GM21526 (cell line): Measurements from ENCODE around the gene EPN1.
A peak's percentile ranks its signal among the peaks of the same experiment; 100 is the strongest.

Experiments
- ATAC-seq: cut with Tn5 transposase; IDR thresholded peaks from one replicate; pipeline ENCODE4 v1.9.1; 2021; ENCODE audit warnings: moderate library complexity; ENCODE audit not compliant: unreplicated experiment, low FRiP score

The EPN1 gene

GRCh38 chr19:55674841-55675660 is at the start of gene EPN1:
Gene EPN1, plus strand, starts transcription at chr19:55675226. Its CDS starts 3,402 bp downstream, at chr19:55678628.
- peak; percentile 56 for ATAC-seq

GRCh38 chr19:55626350-55626749 is 48.7 kb upstream of the EPN1 start:
- no peak for ATAC-seq

GRCh38 chr19:55632463-55632834 is 42.6 kb upstream of the EPN1 start:
- no peak for ATAC-seq

DNA sequence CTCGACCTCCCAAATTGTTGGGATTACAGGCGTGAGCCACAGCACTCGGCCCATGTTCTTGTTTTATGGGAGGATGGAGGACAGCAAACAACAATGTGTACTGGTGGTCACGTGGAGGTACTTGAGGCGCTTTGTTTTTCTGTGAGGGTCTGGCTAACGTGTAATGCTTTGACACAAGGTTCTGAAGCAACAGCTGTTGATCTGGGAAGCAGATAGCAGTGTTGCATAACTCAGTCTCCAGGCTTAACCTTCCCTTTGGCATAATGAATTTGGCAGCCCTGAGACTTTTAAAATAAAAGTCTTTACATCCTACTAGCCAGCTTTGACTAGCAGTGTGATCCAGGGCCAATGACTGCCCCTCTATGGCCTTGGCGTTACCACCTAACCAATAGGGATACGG is 41.2 kb upstream of the EPN1 start:
- ATAC-seq, result no peak

DNA sequence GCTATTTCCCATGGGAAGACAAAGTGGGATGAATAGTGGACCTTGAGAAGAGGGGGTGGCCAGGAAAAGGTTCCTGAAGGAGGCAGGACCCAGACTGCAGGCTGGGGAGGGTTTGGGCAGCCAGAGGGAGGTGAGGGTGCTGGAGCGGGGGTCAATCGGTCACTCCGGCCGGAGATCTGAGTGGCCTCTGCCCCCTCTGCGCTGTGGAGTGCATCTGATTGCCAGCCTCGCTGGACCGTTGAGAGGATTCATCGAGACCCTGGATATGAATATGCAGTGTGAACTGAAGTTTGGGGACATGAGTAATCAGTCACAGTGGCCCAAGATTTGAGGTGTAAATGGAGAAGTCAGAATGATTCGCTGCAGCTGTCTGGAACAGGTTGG is 39.7 kb upstream of the EPN1 start:
- no peak for ATAC-seq

- no peak for ATAC-seq
These were observed 39.1 kb upstream of the EPN1 start for GRCh38 chr19:55635856-55636440.

- ATAC-seq, result no peak
These were observed 38.3 kb upstream of the EPN1 start for GRCh38 chr19:55636723-55637122.

- no peak for ATAC-seq
These were observed 37.5 kb upstream of the EPN1 start for GRCh38 chr19:55637534-55637933.

DNA sequence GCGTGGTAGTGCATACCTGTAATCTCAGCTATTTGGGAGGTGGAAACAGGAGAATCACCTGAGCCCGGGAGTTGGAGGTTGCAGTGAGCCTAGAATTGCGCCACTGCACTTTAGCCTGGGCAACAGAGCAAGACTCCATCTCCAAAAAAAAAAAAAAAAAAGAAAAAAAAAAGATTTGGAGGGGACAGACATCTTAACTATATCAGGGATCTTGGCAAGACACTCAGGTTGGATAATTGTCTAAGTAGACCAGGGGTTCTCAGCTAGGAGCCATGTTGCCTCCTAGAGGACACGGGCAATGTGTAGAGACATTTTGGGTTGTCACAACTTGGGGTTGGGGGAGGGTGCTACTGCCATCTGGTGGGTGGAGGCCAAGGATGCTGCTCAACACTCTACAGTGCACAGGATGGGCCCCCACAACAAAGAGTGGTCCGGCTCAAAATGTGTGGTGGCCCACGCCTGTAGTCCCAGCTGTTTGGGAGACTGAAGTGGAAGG is 36.1 kb upstream of the EPN1 start:
- no peak for ATAC-seq

DNA sequence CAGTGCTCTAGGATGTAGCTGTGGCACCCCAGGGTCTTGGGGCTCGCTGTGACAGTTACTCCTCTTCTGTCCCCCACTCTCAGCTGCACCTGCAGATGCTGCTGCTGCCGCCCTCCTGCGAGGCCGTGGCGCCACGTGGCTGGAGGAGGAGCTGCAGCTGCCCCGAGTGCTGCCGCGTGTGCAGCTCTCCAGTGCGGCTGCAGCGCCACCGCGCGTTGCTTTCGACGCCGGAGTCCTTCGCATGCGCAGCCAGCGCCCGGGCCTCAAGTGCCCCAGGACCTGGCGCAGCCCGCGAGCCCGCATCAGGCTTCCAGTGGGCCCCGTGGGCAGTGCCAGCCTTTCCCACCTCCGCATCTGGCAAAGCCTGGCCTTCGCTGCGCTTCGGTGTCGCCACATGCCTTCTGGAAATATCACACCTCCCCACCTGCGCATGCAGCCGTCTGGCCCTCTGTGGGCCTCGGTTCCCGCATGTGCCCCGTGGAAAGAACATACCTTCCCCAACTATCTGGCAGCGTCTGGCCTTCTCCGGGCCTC is 34.9 kb upstream of the EPN1 start:
- no peak for ATAC-seq

GRCh38 chr19:55640577-55641425 is 34.2 kb upstream of the EPN1 start, which contains the start of gene ZNF580:
Gene ZNF580, plus strand, starts transcription at chr19:55641002. Its CDS starts 1,507 bp downstream, at chr19:55642509.
- no peak for ATAC-seq

DNA sequence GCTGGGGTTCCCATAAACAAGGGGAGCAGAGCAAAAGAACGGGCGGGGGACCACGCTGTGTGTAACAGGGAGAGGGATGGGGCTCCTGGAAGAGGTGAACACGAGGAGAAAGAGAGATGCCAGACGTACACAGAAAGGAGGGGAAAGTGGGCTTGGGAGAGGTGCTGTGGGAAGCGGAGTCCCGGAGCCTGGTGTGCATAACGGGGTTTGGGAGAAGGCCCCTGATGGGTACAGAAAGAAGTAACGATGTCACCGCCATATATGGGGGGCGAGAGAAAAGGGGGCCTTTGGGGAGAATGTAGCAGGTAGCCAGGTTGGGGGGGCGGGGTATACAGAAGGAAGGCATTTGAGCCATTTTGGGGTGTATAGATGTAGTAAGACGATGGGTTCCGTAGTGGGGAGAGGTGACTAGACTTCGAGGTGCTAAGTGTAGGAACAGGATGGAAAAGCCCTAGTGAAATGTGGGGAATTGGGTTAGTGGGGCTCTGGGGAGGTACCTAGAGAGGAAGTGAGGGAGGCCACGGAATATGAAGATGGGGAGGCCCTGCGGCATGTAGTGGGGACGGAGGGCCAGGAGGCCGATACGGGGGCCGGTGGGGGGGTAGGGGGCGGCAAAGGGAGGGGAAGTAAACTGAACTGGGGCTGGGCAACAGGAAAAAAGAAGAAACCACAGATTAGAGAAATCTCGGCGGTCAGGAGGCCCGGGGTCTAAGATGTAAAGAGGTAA is 33.4 kb upstream of the EPN1 start:
- no peak for ATAC-seq

DNA sequence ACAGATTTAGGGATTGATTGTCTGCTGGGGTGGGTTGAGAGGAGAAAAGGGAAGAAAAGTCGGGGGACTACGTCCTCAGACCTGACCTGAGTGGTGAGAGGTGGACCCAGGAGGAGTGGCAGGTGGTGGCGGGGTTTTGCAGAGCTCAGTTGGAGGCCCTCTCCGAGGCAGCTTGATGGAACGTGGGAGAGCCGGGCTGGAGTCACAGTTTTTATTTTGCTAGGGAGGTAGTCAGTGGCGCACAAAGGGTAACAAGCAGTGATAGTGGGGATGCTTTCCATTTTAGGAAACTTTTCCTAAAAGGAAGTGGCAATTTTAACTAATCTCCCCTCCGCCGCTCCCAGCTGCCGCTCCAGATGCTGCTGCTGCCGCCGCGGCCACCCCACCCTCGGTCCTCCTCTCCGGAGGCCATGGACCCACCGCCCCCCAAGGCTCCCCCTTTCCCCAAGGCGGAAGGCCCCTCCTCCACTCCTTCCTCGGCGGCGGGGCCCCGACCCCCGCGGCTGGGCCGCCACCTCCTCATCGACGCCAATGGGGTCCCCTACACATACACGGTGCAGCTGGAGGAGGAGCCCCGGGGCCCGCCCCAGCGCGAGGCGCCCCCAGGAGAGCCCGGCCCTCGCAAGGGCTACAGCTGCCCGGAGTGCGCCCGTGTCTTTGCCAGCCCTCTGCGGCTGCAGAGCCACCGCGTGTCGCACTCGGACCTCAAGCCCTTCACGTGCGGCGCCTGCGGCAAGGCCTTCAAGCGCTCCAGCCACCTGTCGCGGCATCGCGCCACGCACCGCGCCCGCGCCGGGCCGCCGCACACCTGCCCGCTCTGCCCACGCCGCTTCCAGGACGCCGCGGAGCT is 32.6 kb upstream of the EPN1 start:
- no peak for ATAC-seq

DNA sequence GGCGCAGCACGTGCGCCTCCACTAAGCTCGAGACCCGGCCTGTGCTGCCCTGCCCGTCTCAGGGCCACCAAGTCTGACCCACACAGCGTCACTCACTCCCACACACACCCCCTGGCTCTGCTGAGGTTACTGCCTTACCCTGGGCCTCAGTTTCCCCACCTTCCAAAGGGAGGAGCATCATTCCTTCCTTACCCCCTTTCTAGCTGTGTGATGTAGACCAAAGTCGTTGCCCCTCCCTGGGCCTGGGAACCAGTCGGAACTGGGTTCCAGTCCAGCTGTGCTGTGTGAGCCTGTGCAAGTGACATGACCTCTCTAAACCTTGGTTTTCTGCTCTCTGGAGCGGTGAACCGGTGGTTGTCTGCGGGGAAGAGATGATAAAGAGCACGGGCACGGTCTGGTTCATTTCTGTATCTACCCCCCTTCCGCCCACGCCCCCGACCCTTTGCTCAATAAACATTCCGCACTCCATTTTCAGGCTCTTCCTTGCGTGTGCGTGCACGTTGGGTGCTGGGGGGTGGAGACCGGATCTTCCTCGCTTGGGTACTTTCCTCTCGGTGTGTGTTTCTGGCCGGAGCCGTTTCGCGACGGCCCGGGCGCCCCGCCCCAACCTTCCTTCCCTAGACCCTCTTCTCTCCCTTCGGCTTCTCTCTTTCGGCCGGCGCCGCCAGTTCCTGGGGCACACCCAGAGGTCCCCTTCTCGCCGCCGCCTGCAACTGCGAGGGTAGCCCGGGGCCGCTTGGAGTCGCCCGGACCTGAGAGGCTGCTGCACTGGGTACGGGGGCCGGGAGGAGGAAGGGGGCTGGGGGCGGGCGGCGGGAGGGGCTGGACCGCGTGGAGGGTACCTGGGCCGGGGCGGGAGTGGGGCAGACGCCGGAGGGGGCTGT is 31.8 kb upstream of the EPN1 start, which contains the start of gene ZNF581:
ZNF581 (plus strand) TSS at position 647 of the 884 bp plus-strand sequence. CDS start 923 bp downstream, outside the sequence.
- ATAC-seq, result no peak

- ATAC-seq, result no peak
These were observed 31.2 kb upstream of the EPN1 start for GRCh38 chr19:55643887-55644176.

- no peak for ATAC-seq
These were observed 30.7 kb upstream of the EPN1 start for GRCh38 chr19:55644191-55644833.

DNA sequence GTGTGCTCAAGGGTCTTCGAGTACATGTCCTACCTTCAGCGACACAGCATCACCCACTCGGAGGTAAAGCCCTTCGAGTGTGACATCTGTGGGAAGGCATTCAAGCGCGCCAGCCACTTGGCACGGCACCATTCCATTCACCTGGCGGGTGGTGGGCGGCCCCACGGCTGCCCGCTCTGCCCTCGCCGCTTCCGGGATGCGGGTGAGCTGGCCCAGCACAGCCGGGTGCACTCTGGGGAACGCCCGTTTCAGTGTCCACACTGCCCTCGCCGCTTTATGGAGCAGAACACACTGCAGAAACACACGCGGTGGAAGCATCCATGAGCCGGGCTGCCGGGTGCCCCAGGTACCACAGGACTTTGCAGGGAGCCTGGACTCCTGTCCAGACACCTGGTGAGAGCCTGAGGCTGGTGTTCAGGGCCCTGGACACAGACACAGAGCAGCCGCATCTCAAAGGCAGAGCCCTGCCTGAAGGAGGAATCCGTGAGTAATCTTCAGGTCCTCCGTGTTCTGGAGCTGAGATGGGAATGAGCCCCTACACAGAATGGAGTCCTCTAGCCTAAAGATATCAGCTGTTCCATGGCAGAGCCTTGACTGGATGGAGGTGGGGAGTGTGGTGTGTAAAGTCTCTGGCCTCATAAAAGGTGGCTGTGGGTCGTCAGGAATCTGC is 30.0 kb upstream of the EPN1 start:
- no peak for ATAC-seq
